Glomerular visceral epithelial cell (primary cell): ENCODE measurements around the gene FAM78A.

ENCODE experiments used
- DNase-seq: peaks from one replicate; pipeline ENCODE4 v3.0.0-alpha.2; 2016; ENCODE audit errors: extremely low spot score

FAM78A gene

GRCh38 chr9:131239161-131239975 is 36.9 kb downstream of the FAM78A start:
- DNase-seq: no peak

- DNase-seq: no peak
These were observed 37.8 kb downstream of the FAM78A start for GRCh38 chr9:131238402-131239021.

- DNase-seq: peak; percentile 63
These were observed 38.3 kb downstream of the FAM78A start for GRCh38 chr9:131237931-131238401.

GRCh38 chr9:131237291-131237690 is 39.0 kb downstream of the FAM78A start:
- DNase-seq: no peak

- no peak for DNase-seq
These were observed 39.5 kb downstream of the FAM78A start for GRCh38 chr9:131236761-131237160.

GRCh38 chr9:131236161-131236560 is 40.1 kb downstream of the FAM78A start:
- DNase-seq: no peak

GRCh38 chr9:131235480-131235851 is 40.8 kb downstream of the FAM78A start:
- no peak for DNase-seq

- no peak for DNase-seq
These were observed 41.4 kb downstream of the FAM78A start for GRCh38 chr9:131234799-131235479.

- no peak for DNase-seq
These were observed 42.3 kb downstream of the FAM78A start for GRCh38 chr9:131233995-131234394.

- no peak for DNase-seq
These were observed 42.8 kb downstream of the FAM78A start for GRCh38 chr9:131233556-131233955.

- no peak for DNase-seq
These were observed 47.3 kb downstream of the FAM78A start for GRCh38 chr9:131228988-131229387.

- no peak for DNase-seq
These were observed 48.3 kb downstream of the FAM78A start for GRCh38 chr9:131227959-131228460.

- DNase-seq: no peak
These were observed 49.0 kb downstream of the FAM78A start for GRCh38 chr9:131227112-131227958.

- no peak for DNase-seq
These were observed 50.1 kb downstream of the FAM78A start for GRCh38 chr9:131226226-131226625.

GRCh38 chr9:131222460-131222859 is 53.9 kb downstream of the FAM78A start:
- DNase-seq: no peak

GRCh38 chr9:131220485-131220884 is 55.8 kb downstream of the FAM78A start:
- no peak for DNase-seq

GRCh38 chr9:131218370-131218769 is 57.9 kb downstream of the FAM78A start:
- DNase-seq: no peak

GRCh38 chr9:131217331-131218031 is 58.8 kb downstream of the FAM78A start:
- no peak for DNase-seq

- no peak for DNase-seq
These were observed 59.5 kb downstream of the FAM78A start for GRCh38 chr9:131216806-131217205.

- no peak for DNase-seq
These were observed 61.4 kb downstream of the FAM78A start for GRCh38 chr9:131214876-131215275.

GRCh38 chr9:131214286-131214856 is 61.9 kb downstream of the FAM78A start:
- DNase-seq: no peak
